Measurements from ENCODE around the gene RSPH3.
A peak's percentile ranks its signal among the peaks of the same experiment; 100 is the strongest.
"Not testable (repeated sequence)": the region's sequence is repeated elsewhere in the genome, so short reads cannot be mapped to it uniquely, and the experiment has no call there.

The RSPH3 gene

GRCh38 chr6:159017757-159018559, 18.0 kb upstream of the RSPH3 start:
- Histone ChIP-seq H3K4me3 (ENCODE audit: low read depth, low read length) (no peak overlapping the region), H3K36me3 (ENCODE audit: control insufficient read depth, insufficient read depth, low read length) (no peaks in the 10 kb centered on the region), H3K4me1 (ENCODE audit: control insufficient read depth, insufficient read depth, low read length) (no peaks in the 10 kb centered on the region), H3K9me3 (ENCODE audit: control insufficient read depth, insufficient read depth, low read length) (no peaks in the 10 kb centered on the region), H3K27me3 (ENCODE audit: control insufficient read depth, insufficient read depth, low read length) (no peaks in the 10 kb centered on the region), H3K9ac (ENCODE audit: low read depth, low read length) (no peak overlapping the region)

- no peaks in the 10 kb centered on the region for H3K9me3 ChIP-seq (ENCODE audit: control insufficient read depth, insufficient read depth, low read length)
- H3K4me3 ChIP-seq (ENCODE audit: low read depth, low read length) = no peak overlapping the region
- no peak overlapping the region for H3K9ac ChIP-seq (ENCODE audit: low read depth, low read length)
- H3K36me3 ChIP-seq (ENCODE audit: control insufficient read depth, insufficient read depth, low read length) = no peaks in the 10 kb centered on the region
- H3K4me1 ChIP-seq (ENCODE audit: control insufficient read depth, insufficient read depth, low read length) = no peaks in the 10 kb centered on the region
- H3K27me3 ChIP-seq (ENCODE audit: control insufficient read depth, insufficient read depth, low read length) = no peaks in the 10 kb centered on the region
Observed at GRCh38 chr6:159014406-159014805, 14.4 kb upstream of the RSPH3 start.

GRCh38 chr6:159013229-159013628, 13.2 kb upstream of the RSPH3 start:
- no peak overlapping the region for H3K4me3 ChIP-seq (ENCODE audit: low read depth, low read length)
- H3K4me1 ChIP-seq (ENCODE audit: control insufficient read depth, insufficient read depth, low read length) = no peaks in the 10 kb centered on the region
- H3K9ac ChIP-seq (ENCODE audit: low read depth, low read length) = no peak overlapping the region
- H3K27me3 ChIP-seq (ENCODE audit: control insufficient read depth, insufficient read depth, low read length) = no peaks in the 10 kb centered on the region
- H3K36me3 ChIP-seq (ENCODE audit: control insufficient read depth, insufficient read depth, low read length) = no peaks in the 10 kb centered on the region
- H3K9me3 ChIP-seq (ENCODE audit: control insufficient read depth, insufficient read depth, low read length) = no peaks in the 10 kb centered on the region

GRCh38 chr6:159012201-159012600, 12.2 kb upstream of the RSPH3 start:
- Histone ChIP-seq H3K9me3 (ENCODE audit: control insufficient read depth, insufficient read depth, low read length) (no peaks in the 10 kb centered on the region), H3K36me3 (ENCODE audit: control insufficient read depth, insufficient read depth, low read length) (no peaks in the 10 kb centered on the region), H3K4me3 (ENCODE audit: low read depth, low read length) (no peak overlapping the region), H3K9ac (ENCODE audit: low read depth, low read length) (no peak overlapping the region), H3K4me1 (ENCODE audit: control insufficient read depth, insufficient read depth, low read length) (no peaks in the 10 kb centered on the region), H3K27me3 (ENCODE audit: control insufficient read depth, insufficient read depth, low read length) (no peaks in the 10 kb centered on the region)

- not testable (repeated sequence) for H3K4me1 ChIP-seq (ENCODE audit: control insufficient read depth, insufficient read depth, low read length); H3K4me3 ChIP-seq (ENCODE audit: low read depth, low read length); H3K9me3 ChIP-seq (ENCODE audit: control insufficient read depth, insufficient read depth, low read length); H3K27me3 ChIP-seq (ENCODE audit: control insufficient read depth, insufficient read depth, low read length); H3K9ac ChIP-seq (ENCODE audit: low read depth, low read length); H3K36me3 ChIP-seq (ENCODE audit: control insufficient read depth, insufficient read depth, low read length)
Observed at GRCh38 chr6:159010037-159010612, 10.1 kb upstream of the RSPH3 start.

- Histone ChIP-seq H3K4me3 (ENCODE audit: low read depth, low read length) (no peak overlapping the region), H3K36me3 (ENCODE audit: control insufficient read depth, insufficient read depth, low read length) (no peaks in the 10 kb centered on the region), H3K4me1 (ENCODE audit: control insufficient read depth, insufficient read depth, low read length) (no peaks in the 10 kb centered on the region), H3K9me3 (ENCODE audit: control insufficient read depth, insufficient read depth, low read length) (no peaks in the 10 kb centered on the region), H3K9ac (ENCODE audit: low read depth, low read length) (no peak overlapping the region), H3K27me3 (ENCODE audit: control insufficient read depth, insufficient read depth, low read length) (no peaks in the 10 kb centered on the region)
Observed at GRCh38 chr6:159008656-159009288, 8.8 kb upstream of the RSPH3 start.

- no peaks in the 10 kb centered on the region for H3K9me3 ChIP-seq (ENCODE audit: control insufficient read depth, insufficient read depth, low read length)
- no peaks in the 10 kb centered on the region for H3K4me1 ChIP-seq (ENCODE audit: control insufficient read depth, insufficient read depth, low read length)
- H3K4me3 ChIP-seq (ENCODE audit: low read depth, low read length) = no peak overlapping the region
- H3K9ac ChIP-seq (ENCODE audit: low read depth, low read length) = no peak overlapping the region
- H3K36me3 ChIP-seq (ENCODE audit: control insufficient read depth, insufficient read depth, low read length) = no peaks in the 10 kb centered on the region
- H3K27me3 ChIP-seq (ENCODE audit: control insufficient read depth, insufficient read depth, low read length) = no peaks in the 10 kb centered on the region
Observed at GRCh38 chr6:159007510-159007909, 7.5 kb upstream of the RSPH3 start.

- no peaks in the 10 kb centered on the region for H3K36me3 ChIP-seq (ENCODE audit: control insufficient read depth, insufficient read depth, low read length)
- H3K9ac ChIP-seq (ENCODE audit: low read depth, low read length) = no peak overlapping the region
- H3K4me1 ChIP-seq (ENCODE audit: control insufficient read depth, insufficient read depth, low read length) = no peaks in the 10 kb centered on the region
Observed at GRCh38 chr6:159005436-159005835, 5.4 kb upstream of the RSPH3 start.

GRCh38 chr6:159004592-159004991, 4.6 kb upstream of the RSPH3 start:
- no peaks in the 10 kb centered on the region for H3K9me3 ChIP-seq (ENCODE audit: control insufficient read depth, insufficient read depth, low read length)
- no peak overlapping the region for H3K9ac ChIP-seq (ENCODE audit: low read depth, low read length)
- no peak overlapping the region for H3K4me3 ChIP-seq (ENCODE audit: low read depth, low read length)
- no peaks in the 10 kb centered on the region for H3K4me1 ChIP-seq (ENCODE audit: control insufficient read depth, insufficient read depth, low read length)
- no peaks in the 10 kb centered on the region for H3K27me3 ChIP-seq (ENCODE audit: control insufficient read depth, insufficient read depth, low read length)
- H3K36me3 ChIP-seq (ENCODE audit: control insufficient read depth, insufficient read depth, low read length) = no peaks in the 10 kb centered on the region

More at GRCh38 chr6:159005436-159005835, 5.4 kb upstream of the RSPH3 start:
- Histone ChIP-seq H3K9me3 (ENCODE audit: control insufficient read depth, insufficient read depth, low read length) (no peaks in the 10 kb centered on the region), H3K27me3 (ENCODE audit: control insufficient read depth, insufficient read depth, low read length) (no peaks in the 10 kb centered on the region), H3K4me3 (ENCODE audit: low read depth, low read length) (no peak overlapping the region)

- Histone ChIP-seq H3K36me3 (ENCODE audit: control insufficient read depth, insufficient read depth, low read length) (no peaks in the 10 kb centered on the region), H3K9ac (ENCODE audit: low read depth, low read length) (no peak overlapping the region), H3K4me1 (ENCODE audit: control insufficient read depth, insufficient read depth, low read length) (no peaks in the 10 kb centered on the region), H3K27me3 (ENCODE audit: control insufficient read depth, insufficient read depth, low read length) (no peaks in the 10 kb centered on the region), H3K4me3 (ENCODE audit: low read depth, low read length) (no peak overlapping the region), H3K9me3 (ENCODE audit: control insufficient read depth, insufficient read depth, low read length) (no peaks in the 10 kb centered on the region)
Observed at GRCh38 chr6:159002432-159003155, 2.6 kb upstream of the RSPH3 start.

GRCh38 chr6:158999154-158999665, 792 bp downstream of the RSPH3 start:
- no peaks in the 10 kb centered on the region for H3K9me3 ChIP-seq (ENCODE audit: control insufficient read depth, insufficient read depth, low read length)
- H3K4me3 ChIP-seq (ENCODE audit: low read depth, low read length) = peak overlapping the region; percentile 92
- no peaks in the 10 kb centered on the region for H3K27me3 ChIP-seq (ENCODE audit: control insufficient read depth, insufficient read depth, low read length)
- no peak overlapping the region for H3K9ac ChIP-seq (ENCODE audit: low read depth, low read length)
- no peaks in the 10 kb centered on the region for H3K4me1 ChIP-seq (ENCODE audit: control insufficient read depth, insufficient read depth, low read length)
- H3K36me3 ChIP-seq (ENCODE audit: control insufficient read depth, insufficient read depth, low read length) = no peaks in the 10 kb centered on the region
